A549 (cell line): Measurements from ENCODE around the gene SCNM1. TPM values are rescaled to one million over a fixed set of nuclear protein-coding genes. Genes with fewer than 3 reads are reported as not detected.

Experiments
- ATAC-seq, 2 experiments: fragments of 200-7000 bp in 1 of 2; fragments of >200 bp in 1 of 2; cut with Nextera tagmentation in 1 of 2; cut with Tn5 transposase in 1 of 2; 3 replicates each; pipeline versions ENCODE4 v1.8.0 to v1.9.1; 2018 to 2020; ENCODE audit warnings: mild to moderate bottlenecking in 1 of 2, moderate library complexity in 1 of 2
- CTCF ChIA-PET: fragments of 300-600 bp; sonication (Branson Sonifier 250); formaldehyde crosslinking; extraction: SDS; loops from one replicate; lab custom pipeline; 2021; ENCODE audit warnings: antibody characterized with exemption, inconsistent platforms; lab: Yijun Ruan, JAX
- POLR2A ChIA-PET: fragments of 350-600 bp; formaldehyde crosslinking; extraction: SDS; loops from one replicate; lab custom pipeline; 2021; ENCODE audit warnings: antibody characterized with exemption, inconsistent platforms; lab: Yijun Ruan, JAX
- DNase-seq, 2 experiments: peaks; one replicate each; pipeline versions ENCODE4 v3.0.0 to v3.0.0-alpha.2; 2011 to 2016; ENCODE audit warnings: low read depth in 1 of 2, low spot score in 1 of 2
- FAIRE-seq: peaks from 2 replicates; lab custom pipeline; 2011; peaks lifted over from hg19 to GRCh38; lab: Jason Lieb, UNC
- H3K27ac ChIP-seq, 2 experiments: fragments of >200 bp; sonication (Bioruptor Twin); formaldehyde crosslinking; 3 replicates each; pipeline ENCODE4 v1.5.1; 2016 to 2017
- H3K4me1 ChIP-seq: fragments of >200 bp; sonication (Bioruptor Twin); formaldehyde crosslinking; 3 replicates; pipeline ENCODE4 v1.6.1; 2016
- H3K4me2 ChIP-seq: fragments of >200 bp; sonication (Bioruptor Twin); formaldehyde crosslinking; 3 replicates; pipeline ENCODE4 v1.6.1; 2016
- H3K4me3 ChIP-seq: fragments of >200 bp; sonication (Bioruptor Twin); formaldehyde crosslinking; 3 replicates; pipeline ENCODE4 v1.5.1; 2016
- H3K9me3 ChIP-seq: fragments of >200 bp; sonication (Bioruptor Twin); formaldehyde crosslinking; 3 replicates; pipeline ENCODE4 v1.6.1; 2016
- BHLHE40 ChIP-seq: IDR thresholded peaks from 2 replicates; pipeline ENCODE4 v1.6.1; 2012; ENCODE audit warnings: low read depth, low read length, inconsistent platforms
- CBX8 ChIP-seq: fragments of 200-600 bp; sonication (generic); IDR thresholded peaks from 2 replicates; pipeline ENCODE4 v1.6.1; 2016
- EHF ChIP-seq: fragments of 250-450 bp; sonication (Bioruptor Pico); IDR thresholded peaks from 2 replicates; pipeline ENCODE4 v1.5.0; 2020; ENCODE audit warnings: mild to moderate bottlenecking
- EHMT2 ChIP-seq: fragments of 200-600 bp; sonication (generic); IDR thresholded peaks from 2 replicates; pipeline ENCODE4 v1.6.1; 2016; ENCODE audit warnings: antibody characterized with exemption, low read depth, mild to moderate bottlenecking, moderate library complexity
- HOXA7 ChIP-seq: fragments of 250-450 bp; sonication (Bioruptor Pico); IDR thresholded peaks from 2 replicates; pipeline ENCODE4 v1.5.0; 2020; ENCODE audit warnings: mild to moderate bottlenecking, moderate library complexity
- KDM5A ChIP-seq: fragments of 200-600 bp; sonication (generic); IDR thresholded peaks from 2 replicates; pipeline ENCODE4 v1.6.1; 2016; ENCODE audit warnings: antibody characterized with exemption, mild to moderate bottlenecking
- MAZ ChIP-seq: fragments of 150-350 bp; IDR thresholded peaks from 2 replicates; pipeline ENCODE4 v1.6.1; 2014; ENCODE audit warnings: antibody characterized with exemption, low read depth, low read length, borderline replicate concordance
- MYC ChIP-seq: IDR thresholded peaks from 2 replicates; pipeline ENCODE4 v1.6.1; 2012; ENCODE audit warnings: mild to moderate bottlenecking, inconsistent platforms, low read length, improper control_type of control experiment, borderline replicate concordance
- NFE2L2 ChIP-seq: fragments of 150-350 bp; conservative IDR thresholded peaks from 2 replicates; pipeline ENCODE4 v1.6.1; 2014; ENCODE audit warnings: low read length
- NPAS2 ChIP-seq: fragments of 250-450 bp; sonication (Bioruptor Pico); IDR thresholded peaks from 2 replicates; pipeline ENCODE4 v1.8.0; 2022; ENCODE audit warnings: mild to moderate bottlenecking, moderate library complexity, borderline replicate concordance
- PHF8 ChIP-seq: fragments of 200-600 bp; sonication (generic); IDR thresholded peaks from 2 replicates; pipeline ENCODE4 v1.6.1; 2016; ENCODE audit warnings: low read depth, mild to moderate bottlenecking, antibody characterized with exemption, moderate library complexity, borderline replicate concordance
- RFX5 ChIP-seq: fragments of 450-650 bp; IDR thresholded peaks from 2 replicates; pipeline ENCODE4 v1.7.1; 2014; ENCODE audit warnings: antibody characterized with exemption, mild to moderate bottlenecking, moderate library complexity
- SMC3 ChIP-seq: fragments of >200 bp; sonication (Bioruptor Twin); formaldehyde crosslinking; IDR thresholded peaks from 3 replicates; pipeline ENCODE4 v1.6.1; 2018; ENCODE audit warnings: inconsistent platforms
- ZFP36 ChIP-seq: fragments of 450-650 bp; IDR thresholded peaks from 2 replicates; pipeline ENCODE4 v1.6.1; 2014; ENCODE audit warnings: borderline replicate concordance; ENCODE audit not compliant: partially characterized antibody
- ZNF302 ChIP-seq: fragments of 250-450 bp; sonication (Bioruptor Pico); IDR thresholded peaks from 2 replicates; pipeline ENCODE4 v1.9.0; 2021; ENCODE audit warnings: inconsistent platforms, mild to moderate bottlenecking, moderate library complexity
- ZSCAN20 ChIP-seq: fragments of 250-450 bp; sonication (Bioruptor Pico); IDR thresholded peaks from 2 replicates; pipeline ENCODE4 v1.8.0; 2022; ENCODE audit warnings: mild to moderate bottlenecking, moderate library complexity
- WGBS: methylation state at CpG from one replicate; pipeline ENCODE4 v1.1.6; 2017; ENCODE audit errors: missing lambda C conversion rate; 5-methylcytosine and 5-hydroxymethylcytosine counted together
- polyA plus RNA-seq, 4 experiments: library from polyadenylated mRNA; depleted of rRNA in 3 of 4; stranded (reverse); fragments of >200 nt; fragmentation: RNase III in 1 of 4; extraction: RNeasy Plus Mini Kit Qiagen cat#74134 plus additional on column Dnase treatment in 1 of 4; gene quantifications; 2 replicates in 3 of 4; 3 replicates in 1 of 4; pipeline ENCODE4 v1.2.3, GENCODE V29; 2011 to 2017
- TF ChIP-seq, protein P1 (sequence below): fragments of 250-450 bp; sonication (Bioruptor Pico); IDR thresholded peaks from 2 replicates; pipeline ENCODE4 v1.5.0; 2020; ENCODE audit warnings: low read depth, mild to moderate bottlenecking, moderate library complexity
- TF ChIP-seq, protein P2 (sequence below): fragments of >200 bp; sonication (Bioruptor Twin); formaldehyde crosslinking; IDR thresholded peaks from 2 replicates; pipeline ENCODE4 v1.6.1; 2016
- TF ChIP-seq, protein P3 (sequence below): IDR thresholded peaks from 2 replicates; pipeline ENCODE4 v1.6.1; 2012; ENCODE audit warnings: low read depth, borderline replicate concordance
- TF ChIP-seq, protein P4 (sequence below): fragments of >200 bp; sonication (Bioruptor Twin); formaldehyde crosslinking; IDR thresholded peaks from 3 replicates; pipeline ENCODE4 v1.5.1; 2016
- TF ChIP-seq, protein P5 (sequence below): IDR thresholded peaks from 2 replicates; pipeline ENCODE4 v1.6.1; 2012
- TF ChIP-seq, protein P6 (sequence below): fragments of 250-450 bp; sonication (Bioruptor Pico); IDR thresholded peaks from 2 replicates; pipeline ENCODE4 v1.5.0; 2021; ENCODE audit warnings: mild to moderate bottlenecking, moderate library complexity, borderline replicate concordance
- TF ChIP-seq, protein P7 (sequence below): fragments of 200-600 bp; sonication (generic); IDR thresholded peaks from 2 replicates; pipeline ENCODE4 v1.6.1; 2016; ENCODE audit warnings: antibody characterized with exemption, mild to moderate bottlenecking, moderate library complexity

SCNM1 gene
- polyA plus RNA-seq, 2 of the 4 experiments (the other 2 are of a cell fraction): 27.9 to 30.9 TPM

DNA sequence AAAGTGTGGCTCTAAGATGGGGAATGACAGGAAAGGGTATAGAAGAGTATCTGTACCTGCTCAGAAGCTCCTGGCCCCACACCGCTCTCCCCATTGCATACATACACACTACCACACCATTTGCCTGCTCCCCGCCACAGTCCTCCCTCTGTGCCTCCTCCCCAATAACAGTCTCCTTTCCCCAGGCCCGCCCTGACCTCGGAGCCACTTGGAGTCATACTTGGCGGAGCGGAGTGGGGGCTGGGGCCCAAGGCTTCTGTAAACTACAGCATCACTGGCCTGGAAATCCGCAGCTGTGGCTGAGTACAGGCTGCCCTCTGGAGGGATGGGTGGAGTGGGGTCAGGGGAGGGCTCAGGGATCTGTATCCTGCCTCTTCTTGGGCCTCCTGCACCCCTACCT lies 28.2 kb upstream of the SCNM1 start:
- POLR2A ChIA-PET: no interaction called here
- H3K9me3 ChIP-seq: no peaks in the 10 kb centered on the region
- ATAC-seq (no peak), DNase-seq (no peak), FAIRE-seq (no peak)
- TF ChIP-seq EHMT2 (no peak), NFE2L2 (no peak), NPAS2 (CRISPR knock-in tag) (no peak), BHLHE40 (no peak), RFX5 (no peak), EHF (CRISPR knock-in tag) (no peak), ZNF302 (CRISPR knock-in tag) (no peak), CBX8 (no peak), MYC (no peak), KDM5A (no peak), SMC3 (no peak), PHF8 (no peak)
- TF ChIP-seq, protein P1, sequence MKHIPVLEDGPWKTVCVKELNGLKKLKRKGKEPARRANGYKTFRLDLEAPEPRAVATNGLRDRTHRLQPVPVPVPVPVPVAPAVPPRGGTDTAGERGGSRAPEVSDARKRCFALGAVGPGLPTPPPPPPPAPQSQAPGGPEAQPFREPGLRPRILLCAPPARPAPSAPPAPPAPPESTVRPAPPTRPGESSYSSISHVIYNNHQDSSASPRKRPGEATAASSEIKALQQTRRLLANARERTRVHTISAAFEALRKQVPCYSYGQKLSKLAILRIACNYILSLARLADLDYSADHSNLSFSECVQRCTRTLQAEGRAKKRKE (CRISPR knock-in tag): no peak
- TF ChIP-seq, protein P2, sequence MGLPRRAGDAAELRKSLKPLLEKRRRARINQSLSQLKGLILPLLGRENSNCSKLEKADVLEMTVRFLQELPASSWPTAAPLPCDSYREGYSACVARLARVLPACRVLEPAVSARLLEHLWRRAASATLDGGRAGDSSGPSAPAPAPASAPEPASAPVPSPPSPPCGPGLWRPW: no peak
- TF ChIP-seq, protein P3, sequence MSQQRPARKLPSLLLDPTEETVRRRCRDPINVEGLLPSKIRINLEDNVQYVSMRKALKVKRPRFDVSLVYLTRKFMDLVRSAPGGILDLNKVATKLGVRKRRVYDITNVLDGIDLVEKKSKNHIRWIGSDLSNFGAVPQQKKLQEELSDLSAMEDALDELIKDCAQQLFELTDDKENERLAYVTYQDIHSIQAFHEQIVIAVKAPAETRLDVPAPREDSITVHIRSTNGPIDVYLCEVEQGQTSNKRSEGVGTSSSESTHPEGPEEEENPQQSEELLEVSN: no peak
- H3K4me1 ChIP-seq: no peaks in the 10 kb centered on the region
- CTCF ChIA-PET: interaction anchor here (1.4 to 2.7 kb wide), 2 partner anchors 18 to 67 kb away, joined by 6 to 8 read pairs; partner anchors contain the start of gene GABPB2
- H3K27ac ChIP-seq: no peak overlapping the region
- no peak overlapping the region for H3K4me3 ChIP-seq
- 87% methylated on average over 7 of the region's 7 CpGs for WGBS
- H3K4me2 ChIP-seq: no peak overlapping the region

DNA sequence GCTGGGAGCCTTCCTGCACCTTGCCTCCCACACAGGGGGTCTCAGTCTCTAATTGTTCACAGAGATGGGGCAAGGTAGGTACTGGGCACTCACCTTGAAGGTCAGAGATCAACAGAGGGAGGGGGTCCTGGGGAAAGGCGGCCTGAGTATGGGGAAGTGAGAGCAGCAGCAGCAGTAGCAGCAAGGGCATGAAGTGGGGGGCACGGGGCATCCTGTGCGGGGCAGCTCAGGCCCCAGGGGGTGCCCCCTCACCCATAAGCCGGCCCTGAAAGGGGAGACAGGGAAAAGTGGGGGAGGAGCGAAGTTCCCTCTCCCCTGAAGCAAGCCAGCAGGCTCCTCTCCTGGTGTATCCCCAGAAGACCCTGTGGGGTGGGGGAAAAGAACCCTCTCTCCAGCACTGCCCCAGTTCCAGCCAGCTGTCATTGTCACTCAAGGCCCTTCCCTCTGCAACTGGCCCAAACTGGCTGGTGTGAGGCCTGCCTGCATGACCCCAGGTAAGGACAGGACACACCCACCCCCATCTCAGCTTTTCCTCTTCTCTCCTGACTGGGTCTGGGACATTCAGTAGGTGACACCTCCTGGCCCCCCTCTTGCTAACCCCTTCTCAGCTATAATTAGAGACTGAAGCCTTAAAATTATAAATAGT lies 23.4 kb upstream of the SCNM1 start:
- Histone ChIP-seq H3K4me2 (no peak overlapping the region), H3K27ac (no peak overlapping the region), H3K4me1 (peaks cover 10% of the 10 kb centered on the region; the same call in 2 of the 3 replicates), H3K9me3 (no peaks in the 10 kb centered on the region), H3K4me3 (no peak overlapping the region)
- TF ChIP-seq, protein P2: no peak
- no peak for TF ChIP-seq MYC
- TF ChIP-seq, protein P4, sequence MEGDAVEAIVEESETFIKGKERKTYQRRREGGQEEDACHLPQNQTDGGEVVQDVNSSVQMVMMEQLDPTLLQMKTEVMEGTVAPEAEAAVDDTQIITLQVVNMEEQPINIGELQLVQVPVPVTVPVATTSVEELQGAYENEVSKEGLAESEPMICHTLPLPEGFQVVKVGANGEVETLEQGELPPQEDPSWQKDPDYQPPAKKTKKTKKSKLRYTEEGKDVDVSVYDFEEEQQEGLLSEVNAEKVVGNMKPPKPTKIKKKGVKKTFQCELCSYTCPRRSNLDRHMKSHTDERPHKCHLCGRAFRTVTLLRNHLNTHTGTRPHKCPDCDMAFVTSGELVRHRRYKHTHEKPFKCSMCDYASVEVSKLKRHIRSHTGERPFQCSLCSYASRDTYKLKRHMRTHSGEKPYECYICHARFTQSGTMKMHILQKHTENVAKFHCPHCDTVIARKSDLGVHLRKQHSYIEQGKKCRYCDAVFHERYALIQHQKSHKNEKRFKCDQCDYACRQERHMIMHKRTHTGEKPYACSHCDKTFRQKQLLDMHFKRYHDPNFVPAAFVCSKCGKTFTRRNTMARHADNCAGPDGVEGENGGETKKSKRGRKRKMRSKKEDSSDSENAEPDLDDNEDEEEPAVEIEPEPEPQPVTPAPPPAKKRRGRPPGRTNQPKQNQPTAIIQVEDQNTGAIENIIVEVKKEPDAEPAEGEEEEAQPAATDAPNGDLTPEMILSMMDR: no peak
- TF ChIP-seq, protein P5, sequence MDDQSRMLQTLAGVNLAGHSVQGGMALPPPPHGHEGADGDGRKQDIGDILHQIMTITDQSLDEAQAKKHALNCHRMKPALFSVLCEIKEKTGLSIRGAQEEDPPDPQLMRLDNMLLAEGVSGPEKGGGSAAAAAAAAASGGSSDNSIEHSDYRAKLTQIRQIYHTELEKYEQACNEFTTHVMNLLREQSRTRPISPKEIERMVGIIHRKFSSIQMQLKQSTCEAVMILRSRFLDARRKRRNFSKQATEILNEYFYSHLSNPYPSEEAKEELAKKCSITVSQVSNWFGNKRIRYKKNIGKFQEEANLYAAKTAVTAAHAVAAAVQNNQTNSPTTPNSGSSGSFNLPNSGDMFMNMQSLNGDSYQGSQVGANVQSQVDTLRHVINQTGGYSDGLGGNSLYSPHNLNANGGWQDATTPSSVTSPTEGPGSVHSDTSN: no peak
- no peak for TF ChIP-seq MAZ
- no peak for TF ChIP-seq HOXA7
- TF ChIP-seq, protein P6, sequence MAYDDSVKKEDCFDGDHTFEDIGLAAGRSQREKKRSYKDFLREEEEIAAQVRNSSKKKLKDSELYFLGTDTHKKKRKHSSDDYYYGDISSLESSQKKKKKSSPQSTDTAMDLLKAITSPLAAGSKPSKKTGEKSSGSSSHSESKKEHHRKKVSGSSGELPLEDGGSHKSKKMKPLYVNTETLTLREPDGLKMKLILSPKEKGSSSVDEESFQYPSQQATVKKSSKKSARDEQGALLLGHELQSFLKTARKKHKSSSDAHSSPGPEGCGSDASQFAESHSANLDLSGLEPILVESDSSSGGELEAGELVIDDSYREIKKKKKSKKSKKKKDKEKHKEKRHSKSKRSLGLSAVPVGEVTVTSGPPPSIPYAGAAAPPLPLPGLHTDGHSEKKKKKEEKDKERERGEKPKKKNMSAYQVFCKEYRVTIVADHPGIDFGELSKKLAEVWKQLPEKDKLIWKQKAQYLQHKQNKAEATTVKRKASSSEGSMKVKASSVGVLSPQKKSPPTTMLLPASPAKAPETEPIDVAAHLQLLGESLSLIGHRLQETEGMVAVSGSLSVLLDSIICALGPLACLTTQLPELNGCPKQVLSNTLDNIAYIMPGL (CRISPR knock-in tag): no peak
- TF ChIP-seq ZFP36: no peak
- no peak for TF ChIP-seq ZSCAN20
- no peak for TF ChIP-seq NPAS2 (CRISPR knock-in tag)
- TF ChIP-seq, protein P7, sequence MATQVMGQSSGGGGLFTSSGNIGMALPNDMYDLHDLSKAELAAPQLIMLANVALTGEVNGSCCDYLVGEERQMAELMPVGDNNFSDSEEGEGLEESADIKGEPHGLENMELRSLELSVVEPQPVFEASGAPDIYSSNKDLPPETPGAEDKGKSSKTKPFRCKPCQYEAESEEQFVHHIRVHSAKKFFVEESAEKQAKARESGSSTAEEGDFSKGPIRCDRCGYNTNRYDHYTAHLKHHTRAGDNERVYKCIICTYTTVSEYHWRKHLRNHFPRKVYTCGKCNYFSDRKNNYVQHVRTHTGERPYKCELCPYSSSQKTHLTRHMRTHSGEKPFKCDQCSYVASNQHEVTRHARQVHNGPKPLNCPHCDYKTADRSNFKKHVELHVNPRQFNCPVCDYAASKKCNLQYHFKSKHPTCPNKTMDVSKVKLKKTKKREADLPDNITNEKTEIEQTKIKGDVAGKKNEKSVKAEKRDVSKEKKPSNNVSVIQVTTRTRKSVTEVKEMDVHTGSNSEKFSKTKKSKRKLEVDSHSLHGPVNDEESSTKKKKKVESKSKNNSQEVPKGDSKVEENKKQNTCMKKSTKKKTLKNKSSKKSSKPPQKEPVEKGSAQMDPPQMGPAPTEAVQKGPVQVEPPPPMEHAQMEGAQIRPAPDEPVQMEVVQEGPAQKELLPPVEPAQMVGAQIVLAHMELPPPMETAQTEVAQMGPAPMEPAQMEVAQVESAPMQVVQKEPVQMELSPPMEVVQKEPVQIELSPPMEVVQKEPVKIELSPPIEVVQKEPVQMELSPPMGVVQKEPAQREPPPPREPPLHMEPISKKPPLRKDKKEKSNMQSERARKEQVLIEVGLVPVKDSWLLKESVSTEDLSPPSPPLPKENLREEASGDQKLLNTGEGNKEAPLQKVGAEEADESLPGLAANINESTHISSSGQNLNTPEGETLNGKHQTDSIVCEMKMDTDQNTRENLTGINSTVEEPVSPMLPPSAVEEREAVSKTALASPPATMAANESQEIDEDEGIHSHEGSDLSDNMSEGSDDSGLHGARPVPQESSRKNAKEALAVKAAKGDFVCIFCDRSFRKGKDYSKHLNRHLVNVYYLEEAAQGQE: no peak
- ATAC-seq: no peak
- no peak for DNase-seq
- 58% methylated on average over 4 of the region's 5 CpGs for WGBS
- POLR2A ChIA-PET: no interaction called here
- CTCF ChIA-PET: interaction anchor here (1.0 to 4.6 kb wide), 5 partner anchors 8 to 43 kb away, joined by 3 to 37 read pairs (median 6); partner anchors contain the start of gene TNFAIP8L2
- FAIRE-seq: no peak
